ENCODE measurements around the gene HNRNPH1.
A peak's percentile ranks its signal among the peaks of the same experiment; 100 is the strongest.

Gene HNRNPH1

GRCh38 chr5:179618923-179619554, 4.4 kb downstream of the HNRNPH1 start:
- Mint-ChIP-seq H3K27ac (ENCODE audit: low read depth) (peak overlapping the region; percentile 88), H3K4me3 (peak overlapping the region; percentile 97), H3K36me3 (ENCODE audit: insufficient read depth) (peaks cover 91% of the 10 kb centered on the region), H3K27me3 (no peaks in the 10 kb centered on the region), H3K9me3 (no peaks in the 10 kb centered on the region), H3K4me1 (peaks cover 80% of the 10 kb centered on the region)
- ATAC-seq (replicated peaks; ENCODE audit: extremely low read depth, poor library complexity, severe bottlenecking) = no peak
- DNase-seq (ENCODE audit: low spot score in 2 of 2) = no peak

GRCh38 chr5:179617930-179618329, 5.5 kb downstream of the HNRNPH1 start:
- H3K27ac Mint-ChIP-seq (ENCODE audit: low read depth) = peak overlapping the region; percentile 88
- H3K4me1 Mint-ChIP-seq = peaks cover 81% of the 10 kb centered on the region
- DNase-seq (ENCODE audit: low spot score in 2 of 2) = no peak
- H3K27me3 Mint-ChIP-seq = no peaks in the 10 kb centered on the region
- no peaks in the 10 kb centered on the region for H3K9me3 Mint-ChIP-seq
- peak overlapping the region; percentile 14 for H3K4me3 Mint-ChIP-seq
- ATAC-seq (replicated peaks; ENCODE audit: extremely low read depth, poor library complexity, severe bottlenecking) = no peak
- peaks cover 91% of the 10 kb centered on the region for H3K36me3 Mint-ChIP-seq (ENCODE audit: insufficient read depth)

DNA sequence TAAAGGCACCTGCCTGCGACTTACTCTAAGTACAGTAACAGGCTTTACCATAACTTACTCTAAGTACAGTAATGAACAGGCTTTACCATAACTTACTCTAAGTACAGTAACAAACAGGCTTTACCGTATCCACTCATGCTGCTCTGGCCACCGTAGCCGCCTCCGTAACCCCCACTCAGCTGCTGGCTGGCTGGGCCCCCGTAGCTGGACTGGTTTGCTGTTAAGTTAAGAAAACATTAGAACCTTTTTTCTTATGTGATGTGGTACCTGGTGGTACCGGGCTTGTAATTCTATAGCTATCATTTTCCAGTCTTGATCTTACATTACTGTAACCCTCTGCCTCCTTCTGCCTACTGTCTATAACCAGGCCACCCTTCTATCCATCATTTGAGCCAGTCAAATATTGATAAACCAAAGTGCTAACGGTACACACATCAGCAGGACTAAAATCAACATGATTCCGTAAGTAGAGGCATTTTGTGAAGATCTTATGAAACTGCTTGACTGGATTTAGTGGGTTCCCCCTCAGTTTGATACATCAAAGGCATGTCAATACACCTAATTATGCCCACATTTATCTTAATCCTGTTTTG, 7.4 kb downstream of the HNRNPH1 start:
- Mint-ChIP-seq H3K9me3 (no peaks in the 10 kb centered on the region), H3K27ac (ENCODE audit: low read depth) (peak overlapping the region; percentile 88), H3K4me3 (peak overlapping the region; percentile 33), H3K27me3 (no peaks in the 10 kb centered on the region), H3K4me1 (peaks cover 76% of the 10 kb centered on the region), H3K36me3 (ENCODE audit: insufficient read depth) (peaks cover 90% of the 10 kb centered on the region)
- DNase-seq (ENCODE audit: low spot score in 2 of 2) (no peak), ATAC-seq (replicated peaks; ENCODE audit: extremely low read depth, poor library complexity, severe bottlenecking) (no peak)

- peak overlapping the region; percentile 88 for H3K27ac Mint-ChIP-seq (ENCODE audit: low read depth)
- no peaks in the 10 kb centered on the region for H3K9me3 Mint-ChIP-seq
- peaks cover 76% of the 10 kb centered on the region for H3K4me1 Mint-ChIP-seq
- no peak overlapping the region for H3K4me3 Mint-ChIP-seq
- no peak for ATAC-seq (replicated peaks; ENCODE audit: extremely low read depth, poor library complexity, severe bottlenecking)
- H3K36me3 Mint-ChIP-seq (ENCODE audit: insufficient read depth) = peaks cover 90% of the 10 kb centered on the region
- DNase-seq (ENCODE audit: low spot score in 2 of 2) = no peak
- no peaks in the 10 kb centered on the region for H3K27me3 Mint-ChIP-seq
Measured at GRCh38 chr5:179615203-179615602, 8.3 kb downstream of the HNRNPH1 start.

DNA sequence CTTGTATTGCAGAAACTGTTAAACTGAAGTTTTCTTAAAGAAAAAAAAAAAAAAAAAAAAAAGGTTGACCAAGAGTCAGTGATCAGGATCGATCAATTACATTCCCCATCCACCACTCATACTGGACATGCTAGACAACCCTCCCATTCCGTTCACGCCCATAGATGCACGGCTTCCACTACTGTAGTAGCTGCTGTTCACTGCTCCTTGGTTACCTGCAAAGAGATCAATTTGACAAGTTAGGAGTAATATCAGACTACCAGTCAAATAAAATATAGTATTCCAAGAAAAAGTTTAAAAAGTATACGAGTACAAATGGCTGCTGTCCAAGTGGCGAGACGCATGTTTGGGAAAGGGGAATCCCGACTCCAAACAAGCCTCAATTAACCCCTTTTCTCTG, 8.7 kb downstream of the HNRNPH1 start:
- ATAC-seq (replicated peaks; ENCODE audit: extremely low read depth, poor library complexity, severe bottlenecking) = no peak
- H3K4me3 Mint-ChIP-seq = no peak overlapping the region
- peaks cover 76% of the 10 kb centered on the region for H3K4me1 Mint-ChIP-seq
- no peaks in the 10 kb centered on the region for H3K9me3 Mint-ChIP-seq
- H3K36me3 Mint-ChIP-seq (ENCODE audit: insufficient read depth) = peaks cover 90% of the 10 kb centered on the region
- no peaks in the 10 kb centered on the region for H3K27me3 Mint-ChIP-seq
- peak overlapping the region; percentile 88 for H3K27ac Mint-ChIP-seq (ENCODE audit: low read depth)
- DNase-seq (ENCODE audit: low spot score in 2 of 2) = no peak

- Mint-ChIP-seq H3K27me3 (no peaks in the 10 kb centered on the region), H3K4me3 (peak overlapping the region; percentile 11), H3K27ac (ENCODE audit: low read depth) (peak overlapping the region; percentile 82), H3K36me3 (ENCODE audit: insufficient read depth) (peaks cover 96% of the 10 kb centered on the region), H3K4me1 (peaks cover 76% of the 10 kb centered on the region), H3K9me3 (no peaks in the 10 kb centered on the region)
- DNase-seq (ENCODE audit: low spot score in 2 of 2) (no peak), ATAC-seq (replicated peaks; ENCODE audit: extremely low read depth, poor library complexity, severe bottlenecking) (peak; percentile 33)
Measured at GRCh38 chr5:179613460-179614071, 9.9 kb downstream of the HNRNPH1 start.

GRCh38 chr5:179612577-179613459, 10.7 kb downstream of the HNRNPH1 start:
- H3K4me3 Mint-ChIP-seq = peak overlapping the region; percentile 11
- no peaks in the 10 kb centered on the region for H3K9me3 Mint-ChIP-seq
- peaks cover 77% of the 10 kb centered on the region for H3K4me1 Mint-ChIP-seq
- DNase-seq (ENCODE audit: low spot score in 2 of 2) (no peak), ATAC-seq (replicated peaks; ENCODE audit: extremely low read depth, poor library complexity, severe bottlenecking) (no peak)
- H3K27ac Mint-ChIP-seq (ENCODE audit: low read depth) = peak overlapping the region; percentile 82
- peaks cover 94% of the 10 kb centered on the region for H3K36me3 Mint-ChIP-seq (ENCODE audit: insufficient read depth)
- H3K27me3 Mint-ChIP-seq = no peaks in the 10 kb centered on the region

GRCh38 chr5:179610903-179611265, 12.6 kb downstream of the HNRNPH1 start:
- no peak for ATAC-seq (replicated peaks; ENCODE audit: extremely low read depth, poor library complexity, severe bottlenecking)
- Mint-ChIP-seq H3K9me3 (no peaks in the 10 kb centered on the region), H3K4me3 (peak overlapping the region; percentile 3), H3K4me1 (peaks cover 61% of the 10 kb centered on the region), H3K27ac (ENCODE audit: low read depth) (no peak overlapping the region), H3K36me3 (ENCODE audit: insufficient read depth) (peaks cover 86% of the 10 kb centered on the region), H3K27me3 (no peaks in the 10 kb centered on the region)
- no peak for DNase-seq (ENCODE audit: low spot score in 2 of 2)

DNA sequence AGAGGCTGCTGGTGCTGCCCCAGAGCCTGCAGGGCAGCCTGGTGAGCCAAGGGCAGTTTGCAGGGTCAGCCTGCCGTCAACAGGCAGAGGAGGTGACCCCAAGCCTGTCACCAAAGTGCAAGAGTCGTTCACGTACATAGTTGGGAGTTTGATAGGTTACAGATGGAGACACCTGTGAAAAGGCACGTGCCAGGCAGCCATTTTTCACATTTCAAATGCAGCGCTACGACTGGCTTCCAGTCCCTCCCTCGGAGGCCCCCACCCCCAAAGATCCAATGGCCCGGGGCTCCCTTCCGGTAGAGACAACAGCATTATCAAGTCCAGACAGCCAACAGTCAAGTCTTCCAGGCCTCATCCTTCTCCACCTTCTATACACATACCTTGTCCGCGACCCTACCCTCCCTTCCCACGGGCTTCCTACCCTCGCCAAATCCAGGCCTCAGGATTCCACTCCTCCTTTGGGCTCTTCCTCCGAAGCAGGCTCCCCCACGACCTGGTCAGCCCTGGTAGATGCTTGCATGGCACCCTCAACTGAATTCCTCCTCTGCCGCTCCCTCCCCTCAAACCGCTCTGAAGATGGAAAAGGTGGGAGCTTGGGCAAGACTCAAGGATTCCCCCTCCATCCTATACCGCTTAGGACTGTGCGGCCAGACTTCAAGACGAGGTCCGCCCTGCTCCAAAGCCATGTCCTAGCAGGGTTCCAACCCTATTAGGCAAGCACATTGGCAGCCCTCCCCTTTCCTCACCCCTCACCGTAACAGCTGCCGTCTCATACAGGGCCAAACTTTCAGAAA, 13.2 kb downstream of the HNRNPH1 start:
- no peaks in the 10 kb centered on the region for H3K9me3 Mint-ChIP-seq
- H3K27ac Mint-ChIP-seq (ENCODE audit: low read depth) = peak overlapping the region; percentile 86
- ATAC-seq (replicated peaks; ENCODE audit: extremely low read depth, poor library complexity, severe bottlenecking) (no peak), DNase-seq (ENCODE audit: low spot score in 2 of 2) (no peak)
- peaks cover 57% of the 10 kb centered on the region for H3K4me1 Mint-ChIP-seq
- no peaks in the 10 kb centered on the region for H3K27me3 Mint-ChIP-seq
- H3K4me3 Mint-ChIP-seq = peak overlapping the region; percentile 3
- peaks cover 81% of the 10 kb centered on the region for H3K36me3 Mint-ChIP-seq (ENCODE audit: insufficient read depth)

DNA sequence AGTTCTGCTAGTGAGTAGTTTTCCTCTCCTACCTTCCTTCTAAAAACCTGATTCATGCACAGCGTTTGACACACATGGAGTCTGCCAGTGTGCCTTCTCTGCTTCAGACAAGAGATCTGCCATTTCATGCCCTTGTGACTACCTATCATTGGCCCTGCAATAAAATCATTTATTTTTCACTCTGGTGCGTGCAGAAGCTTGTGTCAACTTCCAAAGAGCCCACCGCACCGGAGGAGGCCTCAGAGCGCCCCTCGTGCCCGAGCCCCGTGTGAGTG, 13.7 kb downstream of the HNRNPH1 start:
- H3K4me3 Mint-ChIP-seq = no peak overlapping the region

DNA sequence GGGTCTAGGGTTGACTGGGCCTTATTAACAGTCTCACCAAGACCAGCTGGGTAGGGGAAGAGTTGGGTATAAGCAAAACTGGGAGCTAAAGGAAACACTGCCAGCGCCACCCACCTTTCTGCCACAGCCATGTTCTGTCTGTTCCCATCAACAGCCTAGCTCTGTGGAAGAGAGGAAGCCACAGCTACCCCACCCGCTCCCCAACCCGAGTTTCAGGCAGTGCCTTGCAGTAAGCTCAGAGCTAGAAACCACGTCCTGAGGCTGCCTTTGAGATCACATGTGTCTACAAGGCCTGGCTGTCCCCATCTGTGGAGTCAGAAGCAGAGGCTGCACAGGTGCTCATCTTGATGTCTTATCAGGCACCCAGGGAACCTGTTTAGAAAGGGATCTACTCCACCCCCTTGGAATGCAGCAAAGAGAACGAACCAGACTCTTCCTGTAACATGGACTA, 15.3 kb downstream of the HNRNPH1 start:
- Mint-ChIP-seq H3K27me3 (no peaks in the 10 kb centered on the region), H3K4me1 (peaks cover 42% of the 10 kb centered on the region), H3K9me3 (no peaks in the 10 kb centered on the region), H3K4me3 (no peak overlapping the region), H3K36me3 (ENCODE audit: insufficient read depth) (peaks cover 70% of the 10 kb centered on the region), H3K27ac (ENCODE audit: low read depth) (no peak overlapping the region)
- no peak for DNase-seq (ENCODE audit: low spot score in 2 of 2)
- peak; percentile 77 for ATAC-seq (replicated peaks; ENCODE audit: extremely low read depth, poor library complexity, severe bottlenecking)

More for the DNA sequence above, 13.7 kb downstream of the HNRNPH1 start:
- Mint-ChIP-seq H3K36me3 (ENCODE audit: insufficient read depth) (peaks cover 80% of the 10 kb centered on the region), H3K27me3 (no peaks in the 10 kb centered on the region), H3K4me1 (peaks cover 54% of the 10 kb centered on the region), H3K9me3 (no peaks in the 10 kb centered on the region), H3K27ac (ENCODE audit: low read depth) (peak overlapping the region; percentile 86)
- DNase-seq (ENCODE audit: low spot score in 2 of 2) (no peak), ATAC-seq (replicated peaks; ENCODE audit: extremely low read depth, poor library complexity, severe bottlenecking) (no peak)
